Fibroblast of pulmonary artery (primary cell): ENCODE data around the gene LRSAM1.

Source experiments
- DNase-seq: peaks from one replicate; pipeline ENCODE4 v3.0.0-alpha.2; 2010; ENCODE audit warnings: low read depth
- H3K4me3 ChIP-seq: replicated peaks from 2 replicates; pipeline ENCODE4 v1.5.1; 2011; ENCODE audit warnings: low read depth, mild to moderate bottlenecking, control low read depth, low read length, moderate library complexity
- TF ChIP-seq, protein P1 (sequence below): IDR thresholded peaks from 2 replicates; pipeline ENCODE4 v1.5.1; 2011; ENCODE audit warnings: mild to moderate bottlenecking, control low read depth, low read length, inconsistent platforms; ENCODE audit errors: missing control alignments

Gene LRSAM1

DNA sequence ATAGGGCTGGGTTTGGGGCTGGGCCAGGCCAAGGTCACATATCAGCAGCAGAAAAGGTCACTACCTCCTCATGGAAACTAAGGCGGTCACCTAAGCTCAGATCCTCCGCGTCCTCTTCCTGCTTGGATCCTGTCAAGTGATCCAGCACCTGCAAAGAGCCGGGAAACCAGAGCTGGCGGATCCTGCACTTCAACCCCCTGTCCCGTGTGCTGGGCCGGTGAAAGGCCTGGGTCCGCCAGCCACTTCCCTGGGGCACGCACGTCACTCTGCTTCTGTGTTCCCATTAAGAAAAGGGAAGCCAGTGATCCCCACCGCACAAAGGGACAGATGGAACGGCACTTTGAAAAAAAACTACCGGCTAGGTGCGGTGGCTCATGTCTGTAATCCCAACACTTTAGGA, 99.4 kb downstream of the LRSAM1 start:
- TF ChIP-seq, protein P1, sequence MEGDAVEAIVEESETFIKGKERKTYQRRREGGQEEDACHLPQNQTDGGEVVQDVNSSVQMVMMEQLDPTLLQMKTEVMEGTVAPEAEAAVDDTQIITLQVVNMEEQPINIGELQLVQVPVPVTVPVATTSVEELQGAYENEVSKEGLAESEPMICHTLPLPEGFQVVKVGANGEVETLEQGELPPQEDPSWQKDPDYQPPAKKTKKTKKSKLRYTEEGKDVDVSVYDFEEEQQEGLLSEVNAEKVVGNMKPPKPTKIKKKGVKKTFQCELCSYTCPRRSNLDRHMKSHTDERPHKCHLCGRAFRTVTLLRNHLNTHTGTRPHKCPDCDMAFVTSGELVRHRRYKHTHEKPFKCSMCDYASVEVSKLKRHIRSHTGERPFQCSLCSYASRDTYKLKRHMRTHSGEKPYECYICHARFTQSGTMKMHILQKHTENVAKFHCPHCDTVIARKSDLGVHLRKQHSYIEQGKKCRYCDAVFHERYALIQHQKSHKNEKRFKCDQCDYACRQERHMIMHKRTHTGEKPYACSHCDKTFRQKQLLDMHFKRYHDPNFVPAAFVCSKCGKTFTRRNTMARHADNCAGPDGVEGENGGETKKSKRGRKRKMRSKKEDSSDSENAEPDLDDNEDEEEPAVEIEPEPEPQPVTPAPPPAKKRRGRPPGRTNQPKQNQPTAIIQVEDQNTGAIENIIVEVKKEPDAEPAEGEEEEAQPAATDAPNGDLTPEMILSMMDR: no peak
- no peak for DNase-seq
- H3K4me3 ChIP-seq: no peak overlapping the region
